Measurements from ENCODE around the gene SETDB2.

SETDB2 gene

DNA sequence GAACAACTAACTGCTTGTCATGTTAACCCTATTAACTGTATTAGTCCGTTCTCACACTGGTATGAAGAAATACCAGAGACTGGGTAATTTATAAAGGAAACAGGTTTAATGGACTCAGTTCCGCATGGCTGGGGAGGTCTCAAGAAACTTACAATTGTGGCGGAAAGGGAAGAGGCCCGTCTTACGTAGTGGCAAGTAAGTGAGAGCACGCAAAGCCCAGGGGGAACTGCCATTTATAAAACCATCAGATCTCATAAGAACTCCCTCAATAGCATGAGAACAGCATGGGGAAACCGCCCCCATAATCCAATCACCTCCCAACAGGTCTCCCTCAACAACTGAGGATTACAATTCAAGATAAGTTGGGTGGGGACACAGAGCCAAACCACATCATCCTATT lies 86.4 kb downstream of the SETDB2 start:
- no peak for DNase-seq (ENCODE audit: low read depth)

DNA sequence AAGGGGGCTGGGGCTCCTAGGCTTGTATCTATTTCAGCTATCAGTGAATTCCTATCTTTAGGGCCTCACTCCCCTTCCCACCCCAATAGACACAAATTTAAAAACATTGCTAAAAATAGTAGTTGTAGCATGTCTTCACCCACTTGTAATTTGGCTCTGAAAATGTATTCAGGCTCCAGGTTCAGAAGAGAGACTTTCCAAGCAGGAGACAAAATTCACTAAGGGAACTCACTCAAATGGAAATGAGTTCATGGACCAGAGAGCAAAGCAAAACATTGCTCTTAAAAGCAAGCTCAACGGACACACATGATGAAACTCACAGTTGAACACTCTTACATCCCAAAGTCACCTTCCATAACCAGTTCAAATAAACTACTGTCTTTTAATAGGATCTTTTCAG lies 88.5 kb downstream of the SETDB2 start:
- no peak for DNase-seq (ENCODE audit: low read depth)

DNA sequence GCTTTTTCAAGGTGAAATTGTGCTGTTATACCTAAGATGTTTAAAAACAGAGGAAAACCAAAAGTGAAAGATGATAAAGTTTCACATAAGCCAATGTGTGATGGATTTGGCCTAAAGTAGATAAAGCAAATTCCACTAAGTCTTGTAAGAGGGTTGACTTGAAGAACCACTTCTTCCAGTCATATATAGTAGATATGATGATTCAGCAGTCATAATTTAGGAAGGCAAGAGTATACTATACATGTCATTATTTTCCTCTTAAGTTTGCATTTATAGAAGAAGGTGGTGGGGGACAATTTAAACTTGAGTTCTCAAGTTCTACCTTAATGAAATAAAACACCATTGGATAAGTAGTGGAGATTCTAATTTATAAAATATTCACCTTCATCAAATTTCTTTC lies 88.9 kb downstream of the SETDB2 start:
- no peak for DNase-seq (ENCODE audit: low read depth)

DNA sequence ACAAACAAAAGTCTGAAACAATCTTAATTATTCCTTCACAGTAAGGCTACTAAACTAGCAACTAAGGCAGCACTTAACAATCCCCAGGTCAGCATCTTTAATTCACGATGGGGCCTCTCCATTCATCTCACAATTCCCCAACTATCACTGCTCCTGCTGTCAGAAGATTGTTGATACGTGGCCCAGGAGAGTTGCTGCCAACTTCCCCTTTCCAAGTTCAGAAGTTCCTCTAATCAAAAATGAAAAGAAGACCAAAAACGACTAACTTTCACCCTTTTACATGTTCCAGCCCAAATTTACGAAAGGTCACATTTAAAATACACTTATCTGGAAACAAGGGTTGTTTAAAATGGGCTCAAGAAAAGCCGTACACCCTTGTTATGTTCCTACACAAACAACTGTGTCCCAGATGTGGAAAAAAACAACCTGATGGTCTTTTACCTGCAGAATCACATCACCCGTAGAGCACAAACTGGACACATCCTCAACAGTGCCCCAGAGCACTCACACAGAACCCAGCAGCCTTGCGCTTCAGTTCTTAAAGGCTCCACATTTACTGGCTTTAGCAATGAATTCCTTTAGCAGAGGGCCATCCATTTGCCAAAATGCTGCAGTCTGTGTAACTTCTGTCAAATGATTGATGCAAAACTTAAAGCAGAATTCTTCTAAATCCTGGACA lies 89.7 kb downstream of the SETDB2 start:
- DNase-seq (ENCODE audit: low read depth), result no peak

DNA sequence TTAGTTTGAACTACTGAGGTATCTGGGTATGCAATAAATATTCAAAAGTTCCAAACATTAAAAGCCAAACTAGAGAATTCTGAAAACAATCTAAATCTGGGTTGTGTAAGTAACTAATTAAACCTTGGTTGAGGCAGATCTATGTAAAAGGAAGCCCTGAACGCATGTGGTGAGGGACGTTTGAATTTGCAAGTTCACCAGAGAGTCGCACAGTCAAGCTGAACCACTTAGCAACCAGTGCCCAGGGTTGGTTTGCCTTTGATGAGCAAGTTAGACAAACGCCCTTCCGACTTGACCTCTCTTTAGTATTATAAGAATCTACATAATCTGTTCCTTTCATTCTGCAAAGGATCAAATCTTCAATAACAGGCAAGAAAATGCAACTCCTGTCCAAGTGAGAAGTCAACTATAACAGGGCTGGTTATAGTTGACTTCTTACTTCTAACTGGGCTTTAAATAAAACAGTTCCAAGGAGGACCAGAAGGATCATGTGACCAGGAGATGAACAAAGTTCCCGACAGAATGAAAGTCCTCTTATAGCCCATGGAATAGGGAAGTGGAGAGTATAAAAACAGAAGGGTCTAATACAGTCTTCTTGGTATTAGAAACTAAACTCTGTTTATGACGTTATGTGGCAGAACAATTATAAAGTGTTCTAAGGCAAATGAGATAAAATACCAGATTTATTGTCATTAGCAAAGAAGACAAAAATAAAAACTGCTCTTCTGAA lies 92.2 kb downstream of the SETDB2 start:
- DNase-seq (ENCODE audit: low read depth), result no peak

DNA sequence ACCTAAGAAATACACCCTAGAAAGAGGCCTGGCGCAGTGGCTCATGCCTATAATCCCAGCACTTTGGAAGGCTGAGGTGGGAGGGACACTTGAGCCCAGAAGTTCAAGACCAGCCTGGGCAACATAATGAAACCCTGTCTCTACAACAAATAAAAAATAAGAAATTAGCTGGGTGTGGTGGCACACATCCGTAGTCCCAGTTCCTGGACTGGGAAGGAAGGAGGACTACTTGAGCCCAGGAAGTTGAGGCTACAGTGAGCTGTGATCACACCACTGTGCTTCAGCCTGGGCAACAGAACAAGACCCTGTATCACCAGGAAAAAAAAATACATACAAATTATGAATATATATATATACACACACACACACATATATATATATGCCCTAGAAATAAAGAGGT lies 94.3 kb downstream of the SETDB2 start:
- no peak for DNase-seq (ENCODE audit: low read depth)

DNA sequence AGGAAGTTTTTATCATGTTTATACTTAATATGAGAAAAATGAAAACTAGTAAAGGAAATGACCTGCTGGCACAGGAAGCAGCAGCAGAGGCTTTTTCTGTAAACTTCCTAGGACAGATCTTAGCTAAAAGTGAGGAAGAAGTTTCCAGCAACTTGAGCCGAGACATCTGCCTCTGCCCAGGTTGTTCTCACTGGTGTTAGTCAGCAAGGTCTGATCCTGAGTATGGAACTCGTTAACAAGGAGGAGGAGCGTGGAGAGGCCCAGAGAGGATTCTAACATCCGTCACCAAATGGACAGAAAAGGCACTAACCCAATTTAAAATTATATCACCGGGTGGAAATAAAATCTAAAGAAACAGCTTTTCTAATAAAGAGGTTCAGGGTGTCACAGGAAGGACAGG lies 95.2 kb downstream of the SETDB2 start:
- DNase-seq (ENCODE audit: low read depth), result no peak

DNA sequence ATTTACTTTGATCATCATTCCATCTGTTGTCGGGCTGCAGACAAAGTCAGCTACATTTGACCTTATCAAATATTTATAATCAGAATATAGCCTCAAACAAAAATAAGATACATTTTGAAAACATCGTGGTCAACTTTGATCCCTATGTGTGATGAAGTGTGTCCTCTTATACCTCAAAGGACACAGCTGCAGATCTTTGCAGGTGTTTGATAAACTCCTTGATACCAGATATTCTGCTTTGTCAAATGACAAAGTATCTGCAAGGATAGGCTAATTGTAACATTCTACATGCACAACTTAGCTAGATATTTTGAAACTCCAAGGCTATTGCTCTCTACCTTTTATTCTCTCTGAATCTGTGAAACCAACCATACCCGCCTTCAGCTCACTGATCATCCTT lies 95.7 kb downstream of the SETDB2 start:
- no peak for DNase-seq (ENCODE audit: low read depth)

DNA sequence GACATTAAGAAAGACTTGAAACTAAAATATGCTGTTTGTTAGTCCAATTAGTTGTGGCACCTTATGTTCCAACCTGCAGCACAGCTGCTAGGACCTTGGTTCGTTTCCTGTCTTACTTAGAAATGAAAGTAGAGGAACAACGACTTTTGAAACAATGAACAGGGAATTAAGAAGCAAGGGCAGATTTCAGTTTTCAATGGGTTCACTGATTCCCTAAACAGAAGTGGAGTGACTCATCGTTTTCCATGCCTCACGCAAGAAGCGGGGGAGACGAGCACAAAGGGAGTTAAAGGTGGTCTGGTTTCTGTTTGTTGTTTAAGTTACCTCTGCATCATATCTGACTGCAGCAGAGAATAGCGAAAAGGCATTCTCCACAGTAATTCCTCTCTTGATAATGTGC lies 96.5 kb downstream of the SETDB2 start:
- no peak for DNase-seq (ENCODE audit: low read depth)

DNA sequence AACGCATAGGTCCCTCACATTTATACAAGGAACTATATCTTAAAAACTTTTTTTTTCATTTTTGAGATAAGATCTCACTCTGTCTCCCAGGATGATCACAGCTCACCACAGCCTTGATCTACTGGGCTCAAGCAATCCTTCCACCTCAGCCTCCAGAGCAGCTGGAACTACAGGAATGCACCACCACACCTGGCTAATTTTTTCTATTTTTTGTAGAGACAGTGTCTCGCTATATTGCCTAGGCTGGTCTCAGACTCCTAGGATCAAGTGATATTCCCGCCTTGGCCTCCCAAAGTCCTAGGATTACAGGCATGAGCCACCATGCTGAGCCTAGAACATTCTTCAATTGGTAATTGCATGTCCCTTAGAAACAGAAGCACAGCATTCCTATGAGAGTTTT lies 99.6 kb downstream of the SETDB2 start:
- DNase-seq (ENCODE audit: low read depth), result no peak
